MM.1S (cell line): ENCODE data around the gene PCYT2.

Experiments
- DNase-seq: peaks from one replicate; pipeline ENCODE4 v3.0.0-alpha.2; 2015
- H2AFZ ChIP-seq: fragments of 300-600 bp; sonication (generic); 2 replicates; pipeline ENCODE4 v1.6.0; 2016; ENCODE audit warnings: antibody characterized with exemption, low read length
- H3F3A ChIP-seq: fragments of 300-600 bp; sonication (generic); 2 replicates; pipeline ENCODE4 v1.6.1; 2016; ENCODE audit warnings: mild to moderate bottlenecking, antibody characterized with exemption, low read length, moderate library complexity, mixed read lengths; ENCODE audit not compliant: insufficient read depth
- H3K27ac ChIP-seq: fragments of 300-600 bp; sonication (generic); 2 replicates; pipeline ENCODE4 v1.5.1; 2016; ENCODE audit warnings: mild to moderate bottlenecking, low read length
- H3K27me3 ChIP-seq: fragments of 300-600 bp; sonication (generic); replicated peaks from 2 replicates; pipeline ENCODE4 v1.6.0; 2016; ENCODE audit warnings: low read length; ENCODE audit not compliant: insufficient read depth
- H3K36me3 ChIP-seq: fragments of 300-600 bp; sonication (generic); replicated peaks from 2 replicates; pipeline ENCODE4 v1.6.1; 2016; ENCODE audit warnings: mild to moderate bottlenecking, low read length, mixed read lengths; ENCODE audit not compliant: insufficient read depth
- H3K4me1 ChIP-seq: fragments of 300-600 bp; sonication (generic); 2 replicates; pipeline ENCODE4 v1.6.1; 2016; ENCODE audit warnings: low read length, mixed read lengths
- H3K4me2 ChIP-seq: fragments of 300-600 bp; sonication (generic); 2 replicates; pipeline ENCODE4 v1.6.0; 2016; ENCODE audit warnings: low read depth, low read length
- H3K4me3 ChIP-seq: fragments of 300-600 bp; sonication (generic); 2 replicates; pipeline ENCODE4 v1.5.1; 2016; ENCODE audit warnings: low read length, mixed read lengths
- H3K79me2 ChIP-seq: fragments of 300-600 bp; sonication (generic); 2 replicates; pipeline ENCODE4 v1.6.1; 2016; ENCODE audit warnings: mixed run types, low read length, mixed read lengths
- H3K9ac ChIP-seq: fragments of 300-600 bp; sonication (generic); 2 replicates; pipeline ENCODE4 v1.6.1; 2016; ENCODE audit warnings: low read length, mixed read lengths
- H3K9me2 ChIP-seq: fragments of 300-600 bp; sonication (generic); replicated peaks from 2 replicates; pipeline ENCODE4 v1.6.1; 2016; ENCODE audit warnings: mild to moderate bottlenecking, low read length, mixed read lengths; ENCODE audit not compliant: insufficient read depth
- H3K9me3 ChIP-seq: fragments of 300-600 bp; sonication (generic); replicated peaks from 2 replicates; pipeline ENCODE4 v1.6.1; 2016; ENCODE audit warnings: mild to moderate bottlenecking, low read length, mixed read lengths; ENCODE audit not compliant: insufficient read depth
- H4K20me1 ChIP-seq: fragments of 300-600 bp; sonication (generic); 2 replicates; pipeline ENCODE4 v1.6.1; 2016; ENCODE audit warnings: mild to moderate bottlenecking, low read length, moderate library complexity, mixed read lengths; ENCODE audit not compliant: insufficient read depth
- EZH2 ChIP-seq: fragments of 300-600 bp; sonication (generic); optimal IDR thresholded peaks from 2 replicates; pipeline ENCODE3; 2017; ENCODE audit warnings: low read depth, mild to moderate bottlenecking, antibody characterized with exemption, low read length, mixed read lengths
- EZH2phosphoT487 ChIP-seq: fragments of 300-600 bp; sonication (generic); IDR thresholded peaks from 2 replicates; pipeline ENCODE4 v1.6.1; 2018; ENCODE audit warnings: antibody characterized with exemption, low read length
- TF ChIP-seq, protein P1 (sequence below): fragments of 300-600 bp; sonication (generic); IDR thresholded peaks from 2 replicates; pipeline ENCODE4 v1.5.1; 2016; ENCODE audit warnings: antibody characterized with exemption, low read length, mixed read lengths

Gene PCYT2

GRCh38 chr17:81890447-81891302, 20.5 kb downstream of the PCYT2 start:
- Histone ChIP-seq H3K4me2 (peak overlapping the region; percentile 89), H3K27me3 (no peaks in the 10 kb centered on the region), H2AFZ (no peak overlapping the region), H3K9ac (peak overlapping the region; percentile 80), H3K9me2 (no peaks in the 10 kb centered on the region), H3K4me3 (peak overlapping the region; percentile 71), H4K20me1 (no peaks in the 10 kb centered on the region), H3K36me3 (peaks cover 26% of the 10 kb centered on the region), H3K9me3 (no peaks in the 10 kb centered on the region), H3F3A (peaks cover 5% of the 10 kb centered on the region), H3K79me2 (peaks cover 72% of the 10 kb centered on the region), H3K4me1 (peaks cover 10% of the 10 kb centered on the region), H3K27ac (peak overlapping the region; percentile 51; the same call in 1 of the 2 replicates)
- TF ChIP-seq EZH2 (no peak), EZH2phosphoT487 (no peak)
- TF ChIP-seq, protein P1, sequence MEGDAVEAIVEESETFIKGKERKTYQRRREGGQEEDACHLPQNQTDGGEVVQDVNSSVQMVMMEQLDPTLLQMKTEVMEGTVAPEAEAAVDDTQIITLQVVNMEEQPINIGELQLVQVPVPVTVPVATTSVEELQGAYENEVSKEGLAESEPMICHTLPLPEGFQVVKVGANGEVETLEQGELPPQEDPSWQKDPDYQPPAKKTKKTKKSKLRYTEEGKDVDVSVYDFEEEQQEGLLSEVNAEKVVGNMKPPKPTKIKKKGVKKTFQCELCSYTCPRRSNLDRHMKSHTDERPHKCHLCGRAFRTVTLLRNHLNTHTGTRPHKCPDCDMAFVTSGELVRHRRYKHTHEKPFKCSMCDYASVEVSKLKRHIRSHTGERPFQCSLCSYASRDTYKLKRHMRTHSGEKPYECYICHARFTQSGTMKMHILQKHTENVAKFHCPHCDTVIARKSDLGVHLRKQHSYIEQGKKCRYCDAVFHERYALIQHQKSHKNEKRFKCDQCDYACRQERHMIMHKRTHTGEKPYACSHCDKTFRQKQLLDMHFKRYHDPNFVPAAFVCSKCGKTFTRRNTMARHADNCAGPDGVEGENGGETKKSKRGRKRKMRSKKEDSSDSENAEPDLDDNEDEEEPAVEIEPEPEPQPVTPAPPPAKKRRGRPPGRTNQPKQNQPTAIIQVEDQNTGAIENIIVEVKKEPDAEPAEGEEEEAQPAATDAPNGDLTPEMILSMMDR = no peak
- DNase-seq = peak; percentile 46

DNA sequence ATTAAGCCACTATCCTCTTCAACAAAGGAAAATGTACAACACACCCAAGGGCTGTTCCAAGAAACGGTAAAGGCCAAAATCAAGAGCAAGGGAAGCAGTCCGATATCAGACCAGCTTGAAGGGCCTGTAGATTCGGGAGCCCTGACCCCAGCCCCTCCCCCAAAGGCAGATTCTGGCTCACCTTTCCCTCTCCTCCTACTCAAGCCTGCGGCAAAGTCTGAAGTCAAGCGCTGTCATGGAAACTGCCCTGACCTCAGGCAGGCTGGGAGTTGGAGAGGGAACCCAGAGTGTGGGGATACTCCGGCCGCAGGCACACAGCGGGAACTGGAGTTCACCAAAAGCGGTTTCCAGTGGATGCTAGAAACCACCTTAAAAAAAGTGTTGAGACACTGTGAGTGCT, 21.6 kb downstream of the PCYT2 start:
- no peaks in the 10 kb centered on the region for H4K20me1 ChIP-seq
- TF ChIP-seq EZH2 = no peak
- TF ChIP-seq, protein P1 = no peak
- TF ChIP-seq EZH2phosphoT487 = no peak
- peaks cover 26% of the 10 kb centered on the region for H3K36me3 ChIP-seq
- H3K4me1 ChIP-seq = peaks cover 10% of the 10 kb centered on the region
- peak overlapping the region; percentile 80; the same call in 1 of the 2 replicates for H3K9ac ChIP-seq
- H2AFZ ChIP-seq = no peak overlapping the region
- H3K9me2 ChIP-seq = no peaks in the 10 kb centered on the region
- no peaks in the 10 kb centered on the region for H3K27me3 ChIP-seq
- H3K79me2 ChIP-seq = peaks cover 74% of the 10 kb centered on the region
- peak overlapping the region; percentile 89; the same call in 1 of the 2 replicates for H3K4me2 ChIP-seq
- H3K9me3 ChIP-seq = no peaks in the 10 kb centered on the region
- H3K27ac ChIP-seq = no peak overlapping the region
- H3K4me3 ChIP-seq = no peak overlapping the region
- H3F3A ChIP-seq = peaks cover 9% of the 10 kb centered on the region
- no peak for DNase-seq

DNA sequence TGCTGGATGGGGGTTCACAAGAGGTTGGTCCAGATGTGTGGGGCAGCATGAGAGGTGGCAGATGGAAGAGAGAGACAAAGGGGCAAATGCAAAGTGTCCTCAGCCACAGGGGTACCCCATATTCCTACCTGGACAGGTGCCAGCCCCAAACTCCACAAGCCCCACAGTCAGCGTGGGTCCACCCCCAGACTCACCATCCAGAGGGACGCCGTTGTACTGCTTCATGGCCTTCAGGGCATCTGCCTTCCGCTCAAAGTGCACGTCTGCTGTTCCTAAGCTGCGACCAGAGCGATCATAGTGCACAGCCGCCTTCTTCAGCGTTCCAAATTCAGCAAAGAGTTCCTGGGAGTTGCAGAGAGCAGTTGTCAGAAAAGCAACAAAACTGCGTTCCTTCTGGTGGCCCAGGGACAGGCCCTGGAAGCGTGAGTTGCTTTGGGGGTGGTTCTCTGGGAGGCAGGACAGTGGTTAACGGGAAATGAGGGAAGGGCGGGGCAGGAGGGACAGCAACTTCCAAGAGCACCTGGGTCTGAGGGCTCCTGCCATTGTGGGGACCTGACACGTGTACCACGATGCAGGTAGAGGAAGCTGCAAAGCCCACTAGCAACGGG, 22.1 kb downstream of the PCYT2 start:
- H3K9me3 ChIP-seq = no peaks in the 10 kb centered on the region
- no peaks in the 10 kb centered on the region for H3K27me3 ChIP-seq
- peaks cover 10% of the 10 kb centered on the region for H3K4me1 ChIP-seq
- H3K36me3 ChIP-seq = peaks cover 26% of the 10 kb centered on the region
- H3K4me3 ChIP-seq = no peak overlapping the region
- no peak overlapping the region for H3K27ac ChIP-seq
- no peak for TF ChIP-seq EZH2
- no peak for TF ChIP-seq EZH2phosphoT487
- TF ChIP-seq, protein P1 = no peak
- DNase-seq = no peak
- no peak overlapping the region for H2AFZ ChIP-seq
- no peaks in the 10 kb centered on the region for H3K9me2 ChIP-seq
- peaks cover 72% of the 10 kb centered on the region for H3K79me2 ChIP-seq
- peak overlapping the region; percentile 89; the same call in 1 of the 2 replicates for H3K4me2 ChIP-seq
- H4K20me1 ChIP-seq = no peaks in the 10 kb centered on the region
- no peak overlapping the region for H3K9ac ChIP-seq
- H3F3A ChIP-seq = peaks cover 9% of the 10 kb centered on the region
